Measurements from ENCODE around the gene EN2. TPM values are rescaled to one million over a fixed set of nuclear protein-coding genes. Genes with fewer than 3 reads are reported as not detected.

EN2 gene
- total and polyA plus RNA-seq, 3 donors from 2014 or later, result 0.81 to 1.6 (median 1.6) TPM

GRCh38 chr7:155418304-155418703, 39.6 kb upstream of the EN2 start:
- no peak overlapping the region for H3K4me3 ChIP-seq
- no peaks in the 10 kb centered on the region for H3K36me3 ChIP-seq (ENCODE audit: low read depth, missing control alignments)
- H3K27ac ChIP-seq, result no peak overlapping the region
- 79 to 81% methylated on average over 11 to 12 of the region's 12 CpGs for WGBS, 2 donors
- TF ChIP-seq CTCF (IDR thresholded peaks at IDR 0.05) (no peak), POLR2A (IDR thresholded peaks at IDR 0.05) (no peak)
- intact Hi-C loops (cut with DNase I; ENCODE audit: low total_unique reads), result no loop called here
- H3K27me3 ChIP-seq, result no peaks in the 10 kb centered on the region
- no peaks in the 10 kb centered on the region for H3K4me1 ChIP-seq
- no peak for DNase-seq
- H3K9me3 ChIP-seq, result no peaks in the 10 kb centered on the region

GRCh38 chr7:155418941-155419755, 38.8 kb upstream of the EN2 start:
- no peak for DNase-seq
- no peaks in the 10 kb centered on the region for H3K27me3 ChIP-seq
- TF ChIP-seq POLR2A (IDR thresholded peaks at IDR 0.05) (no peak), CTCF (IDR thresholded peaks at IDR 0.05) (no peak)

GRCh38 chr7:155420116-155420515, 37.8 kb upstream of the EN2 start:
- no peak overlapping the region for H3K27ac ChIP-seq
- H3K4me3 ChIP-seq, result no peak overlapping the region
- H3K9me3 ChIP-seq, result no peaks in the 10 kb centered on the region
- no peaks in the 10 kb centered on the region for H3K4me1 ChIP-seq
- intact Hi-C loops (cut with DNase I; ENCODE audit: low total_unique reads), result no loop called here
- WGBS, 2 donors, result 54 to 75% methylated on average over 8 of the region's 8 CpGs
- no peaks in the 10 kb centered on the region for H3K27me3 ChIP-seq
- TF ChIP-seq POLR2A (IDR thresholded peaks at IDR 0.05) (no peak), CTCF (IDR thresholded peaks at IDR 0.05) (no peak)
- H3K36me3 ChIP-seq (ENCODE audit: low read depth, missing control alignments), result no peaks in the 10 kb centered on the region
- DNase-seq, result no peak

More at GRCh38 chr7:155418941-155419755, 38.8 kb upstream of the EN2 start:
- Histone ChIP-seq H3K9me3 (no peaks in the 10 kb centered on the region), H3K4me1 (no peaks in the 10 kb centered on the region), H3K36me3 (ENCODE audit: low read depth, missing control alignments) (no peaks in the 10 kb centered on the region), H3K4me3 (no peak overlapping the region), H3K27ac (no peak overlapping the region)
- WGBS, 2 donors, result 89 to 92% methylated on average over 16 of the region's 16 CpGs
- intact Hi-C loops (cut with DNase I; ENCODE audit: low total_unique reads), result no loop called here

GRCh38 chr7:155422151-155422550, 35.8 kb upstream of the EN2 start:
- intact Hi-C loops (cut with DNase I; ENCODE audit: low total_unique reads), result no loop called here

More at GRCh38 chr7:155422151-155422550, 35.8 kb upstream of the EN2 start:
- Histone ChIP-seq H3K27ac (no peak overlapping the region), H3K27me3 (no peaks in the 10 kb centered on the region), H3K36me3 (ENCODE audit: low read depth, missing control alignments) (no peaks in the 10 kb centered on the region), H3K9me3 (no peaks in the 10 kb centered on the region), H3K4me1 (no peaks in the 10 kb centered on the region), H3K4me3 (no peak overlapping the region)
- TF ChIP-seq CTCF (IDR thresholded peaks at IDR 0.05), result no peak
- no peak for TF ChIP-seq POLR2A (IDR thresholded peaks at IDR 0.05)
- 67 to 71% methylated on average over 4 to 10 of the region's 10 CpGs for WGBS, 2 donors
- DNase-seq, result no peak
